ENCODE measurements around the gene PEF1. TPM values are rescaled to one million over a fixed set of nuclear protein-coding genes. Genes with fewer than 3 reads are reported as not detected.

The PEF1 gene
- total RNA-seq, 2 experiments from 2014 or later: 45.9 to 47.1 TPM

DNA sequence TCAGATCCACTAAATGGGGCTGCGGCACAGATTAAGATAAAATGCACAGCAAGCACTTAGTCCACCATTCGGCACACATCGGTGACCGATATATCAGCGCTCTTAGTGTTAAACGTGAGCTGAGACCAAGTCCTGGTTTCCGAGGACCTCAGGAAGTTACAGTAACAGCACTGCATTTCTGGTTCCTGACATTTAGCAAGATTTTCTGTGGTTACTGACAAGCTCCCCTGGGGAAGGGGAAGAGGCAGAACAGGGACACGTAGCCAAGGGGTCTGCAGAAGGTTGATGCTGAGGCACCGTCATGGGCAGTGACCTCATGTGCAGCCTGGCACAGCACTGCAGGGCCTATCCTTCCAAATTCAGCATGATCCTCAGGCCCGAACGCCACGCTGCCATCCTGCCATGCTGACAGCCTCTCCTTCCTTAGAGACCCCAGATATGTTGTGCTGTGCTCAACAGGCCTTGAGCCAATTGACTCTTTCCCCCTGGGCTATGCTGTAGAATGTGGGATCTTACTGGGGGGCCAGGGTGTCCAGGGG is 13.4 kb upstream of the PEF1 start:
- DNase-seq (no peak), ATAC-seq (no peak)
- Mint-ChIP-seq H3K4me3 (no peak overlapping the region), H3K9me3 (ENCODE audit: low read depth) (no peaks in the 10 kb centered on the region), H3K27ac (no peak overlapping the region), H3K27me3 (peaks cover 3% of the 10 kb centered on the region), H3K36me3 (no peaks in the 10 kb centered on the region), H3K4me1 (no peaks in the 10 kb centered on the region)
- CTCF ChIA-PET: no interaction called here

- Mint-ChIP-seq H3K36me3 (no peaks in the 10 kb centered on the region), H3K27me3 (peaks cover 3% of the 10 kb centered on the region), H3K27ac (no peak overlapping the region), H3K9me3 (ENCODE audit: low read depth) (no peaks in the 10 kb centered on the region), H3K4me1 (no peaks in the 10 kb centered on the region), H3K4me3 (no peak overlapping the region)
- ATAC-seq (no peak), DNase-seq (no peak)
- CTCF ChIA-PET: interaction anchor here (1.1 kb wide), 1 partner anchor 8 kb away, joined by 3 read pairs; no protein-coding TSS in a partner anchor
Observed at GRCh38 chr1:31657020-31657804, 12.5 kb upstream of the PEF1 start.

DNA sequence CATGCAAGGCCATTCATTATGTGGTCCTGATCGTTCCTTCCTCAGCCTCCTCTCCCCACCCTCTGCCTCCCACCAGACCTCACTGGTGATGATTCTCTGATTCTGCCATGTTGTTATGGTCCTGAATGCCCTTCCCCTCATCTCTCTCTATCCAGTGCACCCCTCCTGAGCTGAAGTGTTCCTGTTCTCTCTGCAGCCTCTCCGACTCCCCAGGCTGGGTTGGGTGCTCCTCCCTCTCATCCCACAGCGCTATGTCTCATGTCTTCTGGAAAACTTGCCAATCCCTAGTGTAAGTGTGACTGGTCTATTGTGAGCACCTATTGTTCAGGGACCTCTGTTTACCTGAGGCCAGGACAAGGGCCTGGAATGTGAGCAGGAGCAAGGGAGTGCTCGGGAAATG is 11.1 kb upstream of the PEF1 start:
- ATAC-seq (no peak), DNase-seq (no peak)
- CTCF ChIA-PET: no interaction called here
- H3K9me3 Mint-ChIP-seq (ENCODE audit: low read depth): no peaks in the 10 kb centered on the region
- H3K27ac Mint-ChIP-seq: no peak overlapping the region
- H3K4me3 Mint-ChIP-seq: no peak overlapping the region
- no peaks in the 10 kb centered on the region for H3K4me1 Mint-ChIP-seq
- H3K27me3 Mint-ChIP-seq: peaks cover 3% of the 10 kb centered on the region
- H3K36me3 Mint-ChIP-seq: no peaks in the 10 kb centered on the region

- H3K36me3 Mint-ChIP-seq: no peaks in the 10 kb centered on the region
- H3K4me3 Mint-ChIP-seq: no peak overlapping the region
- H3K4me1 Mint-ChIP-seq: no peaks in the 10 kb centered on the region
- no peaks in the 10 kb centered on the region for H3K9me3 Mint-ChIP-seq (ENCODE audit: low read depth)
- H3K27ac Mint-ChIP-seq: no peak overlapping the region
- CTCF ChIA-PET: no interaction called here
- ATAC-seq: no peak
- DNase-seq: no peak
- peaks cover 2% of the 10 kb centered on the region for H3K27me3 Mint-ChIP-seq
Observed at GRCh38 chr1:31655104-31655503, 10.4 kb upstream of the PEF1 start.

DNA sequence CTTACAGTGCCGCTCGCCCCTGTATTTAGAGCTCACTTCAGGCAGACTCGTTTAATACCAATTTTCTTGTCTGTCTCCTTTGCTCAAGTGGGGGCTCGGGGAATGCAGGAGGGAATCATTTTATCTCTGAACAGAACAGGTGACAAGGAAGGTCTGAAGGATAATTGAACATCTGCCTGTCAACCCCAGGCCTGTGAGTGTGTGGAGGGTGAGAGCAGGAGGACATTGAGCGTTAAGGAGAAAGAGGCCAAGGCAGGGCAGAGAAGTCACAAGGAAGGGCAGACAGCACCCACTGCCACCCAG is 9.7 kb upstream of the PEF1 start:
- H3K9me3 Mint-ChIP-seq (ENCODE audit: low read depth): no peaks in the 10 kb centered on the region
- CTCF ChIA-PET: no interaction called here
- H3K4me3 Mint-ChIP-seq: no peak overlapping the region
- H3K36me3 Mint-ChIP-seq: no peaks in the 10 kb centered on the region
- H3K4me1 Mint-ChIP-seq: no peaks in the 10 kb centered on the region
- no peak for DNase-seq
- H3K27me3 Mint-ChIP-seq: no peaks in the 10 kb centered on the region
- no peak overlapping the region for H3K27ac Mint-ChIP-seq
- no peak for ATAC-seq

DNA sequence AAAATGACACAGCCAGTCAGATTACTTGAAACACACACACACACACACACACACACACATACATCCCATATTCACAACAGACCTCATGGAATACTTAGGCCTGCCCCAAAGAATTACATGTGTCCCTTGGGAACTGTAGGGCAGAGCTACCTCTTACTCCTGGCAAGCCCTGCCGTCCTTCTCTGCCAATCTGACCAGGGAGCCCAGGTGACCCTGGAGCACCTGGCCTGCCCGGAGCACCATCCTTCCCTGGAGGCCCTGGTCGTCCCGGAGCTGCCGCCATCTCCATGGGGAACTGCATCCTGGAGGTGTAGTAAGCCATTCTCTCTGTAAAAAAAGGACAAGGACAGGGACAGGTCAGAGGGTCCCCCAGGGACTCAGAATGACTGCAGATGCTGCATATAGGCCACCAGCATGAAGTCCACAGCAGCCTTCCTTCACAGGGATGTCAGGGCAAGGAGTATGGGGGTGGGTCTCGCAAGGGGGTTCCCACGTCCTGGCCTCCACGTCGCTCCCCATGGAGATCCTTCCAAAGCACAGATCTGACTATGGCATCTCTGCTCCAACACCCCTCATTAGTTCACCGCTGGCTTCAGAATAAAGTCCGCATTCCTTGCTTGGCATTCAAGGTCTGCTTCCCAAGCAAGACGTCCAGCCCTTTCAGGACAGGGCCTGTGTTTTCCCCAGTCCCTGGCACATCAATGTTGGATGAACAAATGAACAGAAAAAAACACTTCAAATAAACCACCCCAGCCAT is 9.2 kb upstream of the PEF1 start:
- H3K9me3 Mint-ChIP-seq (ENCODE audit: low read depth): no peaks in the 10 kb centered on the region
- no peak overlapping the region for H3K27ac Mint-ChIP-seq
- no peaks in the 10 kb centered on the region for H3K36me3 Mint-ChIP-seq
- DNase-seq: no peak
- H3K4me3 Mint-ChIP-seq: no peak overlapping the region
- H3K27me3 Mint-ChIP-seq: no peaks in the 10 kb centered on the region
- no peak for ATAC-seq
- H3K4me1 Mint-ChIP-seq: no peaks in the 10 kb centered on the region
- CTCF ChIA-PET: no interaction called here

- H3K27ac Mint-ChIP-seq: no peak overlapping the region
- H3K27me3 Mint-ChIP-seq: no peaks in the 10 kb centered on the region
- DNase-seq (no peak), ATAC-seq (no peak)
- H3K36me3 Mint-ChIP-seq: no peaks in the 10 kb centered on the region
- H3K9me3 Mint-ChIP-seq (ENCODE audit: low read depth): no peaks in the 10 kb centered on the region
- CTCF ChIA-PET: interaction anchor here (1.7 kb wide), 1 partner anchor 9 kb away, joined by 5 read pairs; no protein-coding TSS in a partner anchor
- no peak overlapping the region for H3K4me3 Mint-ChIP-seq
- H3K4me1 Mint-ChIP-seq: no peaks in the 10 kb centered on the region
Observed at GRCh38 chr1:31652891-31653499, 8.3 kb upstream of the PEF1 start.

DNA sequence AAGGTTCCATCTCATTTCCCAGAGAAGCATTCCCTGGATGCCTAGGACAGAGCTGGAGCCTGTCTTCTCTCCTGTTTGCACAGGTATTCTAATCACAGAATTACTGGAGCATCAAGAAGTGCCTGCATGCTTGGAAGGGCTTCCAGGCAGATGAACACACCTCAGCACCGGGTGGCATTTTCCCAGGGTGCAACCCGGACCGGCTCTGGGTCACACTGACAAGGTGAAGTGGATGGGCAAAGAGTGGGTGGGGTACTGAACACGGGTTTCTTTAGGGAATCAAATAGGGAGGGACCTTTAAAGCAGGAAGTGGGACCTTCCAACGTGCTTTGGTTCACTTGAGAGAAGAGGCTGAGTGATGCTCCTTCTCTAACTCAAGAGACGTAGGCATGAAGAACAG is 7.1 kb upstream of the PEF1 start:
- Mint-ChIP-seq H3K9me3 (ENCODE audit: low read depth) (no peaks in the 10 kb centered on the region), H3K27me3 (no peaks in the 10 kb centered on the region), H3K36me3 (peaks cover 1% of the 10 kb centered on the region), H3K27ac (no peak overlapping the region), H3K4me3 (no peak overlapping the region), H3K4me1 (peaks cover 2% of the 10 kb centered on the region)
- ATAC-seq (no peak), DNase-seq (no peak)
- CTCF ChIA-PET: interaction anchor here (0.9 to 1.7 kb wide), 3 partner anchors 11 to 94 kb away, joined by 3 to 6 read pairs (median 5); partner anchors contain the start of gene COL16A1

- H3K36me3 Mint-ChIP-seq: peaks cover 2% of the 10 kb centered on the region
- H3K9me3 Mint-ChIP-seq (ENCODE audit: low read depth): peaks cover 2% of the 10 kb centered on the region
- no peak overlapping the region for H3K27ac Mint-ChIP-seq
- H3K4me1 Mint-ChIP-seq: peaks cover 10% of the 10 kb centered on the region
- ATAC-seq (no peak), DNase-seq (no peak)
- H3K4me3 Mint-ChIP-seq: no peak overlapping the region
- CTCF ChIA-PET: interaction anchor here (0.6 to 1.7 kb wide), 3 partner anchors 53 to 607 kb away, joined by 3 to 6 read pairs (median 3); partner anchors contain the start of gene COL16A1
- H3K27me3 Mint-ChIP-seq: no peaks in the 10 kb centered on the region
Observed at GRCh38 chr1:31651089-31651420, 6.4 kb upstream of the PEF1 start.

GRCh38 chr1:31650161-31651088 is 5.7 kb upstream of the PEF1 start:
- H3K4me3 Mint-ChIP-seq: no peak overlapping the region
- ATAC-seq: no peak
- DNase-seq: no peak

DNA sequence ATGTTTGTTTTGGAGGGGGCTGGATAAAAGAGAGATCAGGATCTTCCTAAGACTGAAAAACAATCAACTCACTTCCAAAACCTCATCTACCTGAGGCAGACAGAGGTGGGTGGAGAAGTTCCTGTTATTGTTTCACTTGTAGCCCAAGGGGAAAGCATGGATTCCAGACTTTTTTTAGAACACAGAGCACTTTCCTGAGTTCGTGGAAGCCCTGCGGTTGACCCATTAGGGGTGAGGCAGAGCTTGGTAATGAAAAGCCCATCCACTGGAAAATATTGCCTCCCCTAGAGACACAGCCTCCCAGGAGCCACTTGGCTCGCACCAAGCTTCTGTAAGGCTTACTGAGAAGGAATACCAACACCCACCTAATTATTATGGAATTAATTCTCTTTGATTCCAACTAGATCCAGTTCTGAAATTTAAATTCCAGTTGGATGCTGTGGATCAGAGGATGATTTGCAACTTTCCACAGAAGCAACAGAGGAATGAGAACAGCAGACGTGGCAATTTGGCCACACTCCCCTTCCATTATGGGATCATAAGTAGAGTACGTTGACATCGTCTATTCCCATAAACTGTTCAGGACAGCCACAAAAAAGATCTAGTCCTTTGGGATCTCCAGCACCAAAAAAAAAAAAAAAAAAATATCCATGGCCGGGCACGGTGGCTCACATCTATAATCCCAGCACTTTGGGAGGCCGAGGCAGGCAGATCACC is 4.1 kb upstream of the PEF1 start:
- ATAC-seq: no peak
- no peak overlapping the region for H3K27ac Mint-ChIP-seq
- no peaks in the 10 kb centered on the region for H3K27me3 Mint-ChIP-seq
- peaks cover 2% of the 10 kb centered on the region for H3K9me3 Mint-ChIP-seq (ENCODE audit: low read depth)
- H3K4me3 Mint-ChIP-seq: no peak overlapping the region
- H3K36me3 Mint-ChIP-seq: peaks cover 2% of the 10 kb centered on the region
- CTCF ChIA-PET: interaction anchor here (0.7 kb wide), 1 partner anchor 31 kb away, joined by 3 read pairs; the partner anchor contains the start of gene HCRTR1
- no peak for DNase-seq
- H3K4me1 Mint-ChIP-seq: peaks cover 22% of the 10 kb centered on the region

More at GRCh38 chr1:31650161-31651088, 5.7 kb upstream of the PEF1 start:
- peaks cover 2% of the 10 kb centered on the region for H3K9me3 Mint-ChIP-seq (ENCODE audit: low read depth)
- H3K27me3 Mint-ChIP-seq: no peaks in the 10 kb centered on the region
- H3K4me1 Mint-ChIP-seq: peaks cover 16% of the 10 kb centered on the region
- peaks cover 2% of the 10 kb centered on the region for H3K36me3 Mint-ChIP-seq
- H3K27ac Mint-ChIP-seq: no peak overlapping the region
- CTCF ChIA-PET: interaction anchor here (0.6 to 0.9 kb wide), 2 partner anchors 54 to 608 kb away, joined by 3 read pairs; partner anchors contain the start of gene COL16A1

DNA sequence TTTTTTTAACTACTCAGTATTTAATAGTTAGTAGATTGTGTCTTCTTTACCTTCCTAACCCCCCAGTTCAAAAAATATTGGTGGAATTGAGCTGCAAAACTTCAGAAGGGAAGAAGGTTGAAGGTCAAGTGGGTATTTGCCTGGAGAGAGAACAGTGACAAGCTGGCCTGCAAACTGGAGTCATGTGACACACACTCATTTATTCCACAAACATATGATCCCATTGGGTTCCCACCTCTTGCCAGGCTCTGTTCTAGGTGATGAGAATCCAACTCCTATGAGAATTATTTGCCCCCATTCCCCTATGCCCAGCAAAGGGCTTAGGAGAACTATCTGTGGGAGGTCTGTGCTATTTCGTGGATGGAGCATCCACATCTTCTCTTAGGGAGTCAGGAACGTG is 3.5 kb upstream of the PEF1 start:
- peaks cover 2% of the 10 kb centered on the region for H3K36me3 Mint-ChIP-seq
- peaks cover 2% of the 10 kb centered on the region for H3K9me3 Mint-ChIP-seq (ENCODE audit: low read depth)
- peaks cover 27% of the 10 kb centered on the region for H3K4me1 Mint-ChIP-seq
- no peaks in the 10 kb centered on the region for H3K27me3 Mint-ChIP-seq
- no peak overlapping the region for H3K4me3 Mint-ChIP-seq
- CTCF ChIA-PET: no interaction called here
- H3K27ac Mint-ChIP-seq: no peak overlapping the region
- ATAC-seq (no peak), DNase-seq (no peak)

All from activated CD8-positive, alpha-beta memory T cell treated with anti-CD3 and anti-CD28 coated beads, Interleukin-2, amount 10 ng/mL, durations not matched to agents 7 days and 5 days (primary cell).